Neural crest cell (in vitro differentiated cells): Measurements from ENCODE around the gene WDFY3. TPM values are rescaled to one million over a fixed set of nuclear protein-coding genes. Genes with fewer than 3 reads are reported as not detected.

Experiments
- DNase-seq: peaks from one replicate; pipeline ENCODE4 v3.0.0; 2021; ENCODE audit warnings: low read depth, mixed read lengths, low spot score
- H3K27ac Mint-ChIP-seq: one replicate; pipeline ENCODE4 v1.8.0; 2021; ENCODE audit warnings: mild to moderate bottlenecking, mixed read lengths; ENCODE audit not compliant: unreplicated experiment
- H3K27me3 Mint-ChIP-seq: 2 replicates; pipeline ENCODE4 v1.8.0; 2021; ENCODE audit warnings: low read depth, mild to moderate bottlenecking, mixed read lengths
- H3K36me3 Mint-ChIP-seq: 2 replicates; pipeline ENCODE4 v1.8.0; 2021; ENCODE audit warnings: low read depth, mild to moderate bottlenecking, mixed read lengths
- H3K4me1 Mint-ChIP-seq: 2 replicates; pipeline ENCODE4 v1.8.0; 2021; ENCODE audit warnings: mixed read lengths
- H3K4me3 Mint-ChIP-seq: one replicate; pipeline ENCODE4 v1.8.0; 2021; ENCODE audit warnings: mild to moderate bottlenecking, mixed read lengths
- H3K9me3 Mint-ChIP-seq: 2 replicates; pipeline ENCODE4 v1.8.0; 2021; ENCODE audit warnings: mixed read lengths
- CTCF ChIP-seq: fragments of 200-600 bp; sonication (generic); conservative IDR thresholded peaks from 2 replicates; pipeline ENCODE4 v1.5.0; 2021; ENCODE audit warnings: antibody characterized with exemption, mild to moderate bottlenecking
- total RNA-seq: library from RNA; stranded (reverse); gene quantifications from 2 replicates; pipeline ENCODE4 v1.2.1, GENCODE V29; 2021

The WDFY3 gene
- total RNA-seq, 1 donor from 2014 or later, result 53.5 TPM

DNA sequence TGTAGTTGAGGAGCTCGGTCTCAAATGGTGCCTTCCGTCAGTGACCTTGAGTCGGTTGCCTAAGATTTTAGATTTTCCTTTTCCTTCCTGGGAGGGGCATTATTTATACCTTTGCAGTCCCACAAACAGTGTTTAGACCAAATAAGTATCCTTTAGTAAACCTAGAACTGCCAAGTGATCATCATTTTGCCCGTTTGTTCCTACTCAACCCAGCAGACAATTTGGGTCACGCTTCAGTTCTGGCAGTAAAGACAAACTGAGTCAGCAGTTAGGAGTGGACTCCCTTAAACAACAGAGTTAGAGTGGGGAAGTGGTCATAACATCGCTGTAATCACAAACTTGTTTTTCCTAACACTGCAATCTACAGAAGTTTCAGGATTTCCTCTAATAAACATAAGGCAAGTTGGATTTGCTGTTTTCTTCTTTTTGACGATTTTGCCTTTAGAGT, 777 bp upstream of the WDFY3 start:
- peaks cover 4% of the 10 kb centered on the region for H3K36me3 Mint-ChIP-seq
- peaks cover 28% of the 10 kb centered on the region for H3K4me1 Mint-ChIP-seq
- DNase-seq, result no peak
- H3K9me3 Mint-ChIP-seq, result no peaks in the 10 kb centered on the region
- H3K27me3 Mint-ChIP-seq, result no peaks in the 10 kb centered on the region
- H3K27ac Mint-ChIP-seq, result peak overlapping the region; percentile 3
- no peak for TF ChIP-seq CTCF
- peak overlapping the region; percentile 100 for H3K4me3 Mint-ChIP-seq

GRCh38 chr4:84965553-84966381, 723 bp downstream of the WDFY3 start:
- Mint-ChIP-seq H3K36me3 (peaks cover 6% of the 10 kb centered on the region), H3K4me3 (peak overlapping the region; percentile 91), H3K27me3 (no peaks in the 10 kb centered on the region), H3K9me3 (no peaks in the 10 kb centered on the region), H3K4me1 (peaks cover 33% of the 10 kb centered on the region), H3K27ac (peak overlapping the region; percentile 41)
- peak; percentile 36 for TF ChIP-seq CTCF
- DNase-seq, result peak; percentile 60

DNA sequence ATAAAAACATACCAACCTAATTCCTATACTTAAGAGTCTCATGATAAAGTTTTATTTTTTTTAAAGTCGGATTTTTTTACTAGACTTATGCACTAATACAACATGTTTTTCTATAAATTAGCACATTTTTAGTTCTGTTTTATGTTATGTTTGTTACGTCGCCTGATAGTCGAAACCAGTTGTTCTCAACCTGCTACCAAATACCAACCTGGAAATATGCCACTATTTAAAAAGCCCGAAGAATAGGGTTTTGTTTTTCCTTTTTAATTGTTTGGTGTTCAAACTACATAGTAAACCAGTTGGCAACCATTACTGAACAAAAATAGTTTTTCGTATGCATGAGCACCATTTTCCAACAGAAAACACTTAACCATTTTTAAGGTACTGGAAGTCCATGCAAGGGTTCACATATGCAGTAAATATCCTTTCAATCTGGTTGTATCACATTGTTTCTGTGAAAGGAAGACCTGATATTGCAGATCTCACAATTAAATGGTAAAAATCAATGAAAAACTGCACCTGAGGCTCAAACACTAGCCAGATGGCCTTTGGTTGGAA, 1.4 kb downstream of the WDFY3 start:
- no peaks in the 10 kb centered on the region for H3K9me3 Mint-ChIP-seq
- H3K4me3 Mint-ChIP-seq, result peak overlapping the region; percentile 91
- H3K36me3 Mint-ChIP-seq, result peaks cover 6% of the 10 kb centered on the region
- peaks cover 36% of the 10 kb centered on the region for H3K4me1 Mint-ChIP-seq
- no peak for TF ChIP-seq CTCF
- DNase-seq, result no peak
- no peaks in the 10 kb centered on the region for H3K27me3 Mint-ChIP-seq
- peak overlapping the region; percentile 41 for H3K27ac Mint-ChIP-seq

DNA sequence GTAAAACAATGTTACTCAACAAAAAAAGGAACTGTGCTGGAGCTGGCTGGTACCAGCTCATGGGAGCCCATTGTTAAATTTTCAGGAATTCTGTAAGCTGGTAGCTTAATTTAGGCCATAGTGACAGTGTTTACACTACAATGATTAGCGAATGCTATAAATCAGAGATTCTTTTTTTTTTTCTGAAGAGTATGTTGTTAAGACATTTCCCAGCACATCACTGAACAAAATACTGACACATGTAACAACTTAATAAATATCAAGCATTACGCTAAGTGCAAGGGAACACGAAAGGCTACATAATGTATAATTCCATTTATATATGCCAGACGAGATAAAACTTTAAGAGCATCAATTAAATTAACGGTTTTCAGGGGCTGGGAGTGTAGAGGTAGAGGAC, 4.4 kb downstream of the WDFY3 start:
- TF ChIP-seq CTCF, result no peak
- no peaks in the 10 kb centered on the region for H3K9me3 Mint-ChIP-seq
- peak overlapping the region; percentile 43 for H3K4me3 Mint-ChIP-seq
- peaks cover 37% of the 10 kb centered on the region for H3K4me1 Mint-ChIP-seq
- no peak overlapping the region for H3K27ac Mint-ChIP-seq
- no peak for DNase-seq
- peaks cover 6% of the 10 kb centered on the region for H3K36me3 Mint-ChIP-seq
- no peaks in the 10 kb centered on the region for H3K27me3 Mint-ChIP-seq

DNA sequence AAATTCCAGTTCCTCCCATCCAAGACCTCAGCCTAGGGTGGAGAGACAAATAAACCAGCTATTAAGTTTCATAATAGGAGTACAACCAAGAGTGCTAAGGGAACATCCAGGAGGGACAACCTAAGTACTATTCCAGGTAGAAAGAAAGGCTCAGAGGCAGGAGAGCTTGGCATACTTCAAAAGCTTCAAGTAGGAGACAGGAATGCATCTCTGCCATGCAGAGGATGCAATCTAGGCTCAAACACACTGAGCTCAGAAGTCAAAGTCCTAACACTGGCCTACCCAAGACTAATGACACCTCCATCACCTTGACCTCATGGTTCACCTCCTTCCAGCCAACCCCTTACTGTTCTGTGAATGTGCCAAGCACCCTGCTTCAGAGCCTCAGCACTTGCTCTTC, 8.1 kb downstream of the WDFY3 start:
- H3K36me3 Mint-ChIP-seq, result peaks cover 3% of the 10 kb centered on the region
- DNase-seq, result no peak
- no peaks in the 10 kb centered on the region for H3K9me3 Mint-ChIP-seq
- H3K27ac Mint-ChIP-seq, result no peak overlapping the region
- H3K4me1 Mint-ChIP-seq, result peaks cover 32% of the 10 kb centered on the region
- TF ChIP-seq CTCF, result no peak
- H3K4me3 Mint-ChIP-seq, result no peak overlapping the region
- H3K27me3 Mint-ChIP-seq, result no peaks in the 10 kb centered on the region
